ENCODE results near the gene DRD4.

The DRD4 gene

DNA sequence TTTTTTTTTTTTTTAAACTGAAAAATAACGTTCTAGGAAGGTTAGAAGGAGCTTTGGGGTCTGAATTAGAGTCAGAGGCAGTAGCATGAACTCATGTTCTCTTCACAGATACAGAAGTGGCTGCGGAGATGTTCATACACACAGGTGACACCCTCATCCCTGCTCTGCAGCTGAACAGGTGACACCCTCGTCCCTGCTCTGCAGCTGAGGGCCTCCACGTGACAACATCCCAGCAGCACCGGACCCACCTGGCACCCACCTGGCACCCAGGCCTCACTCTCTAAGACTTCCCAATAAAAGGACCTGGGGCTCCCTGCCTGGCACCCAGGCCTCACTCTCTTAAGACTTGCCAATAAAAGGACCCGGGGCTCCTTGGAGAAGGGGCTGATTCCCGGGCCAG lies 19.8 kb downstream of the DRD4 start:
- no peak overlapping the region for H3K27ac ChIP-seq (ENCODE audit: insufficient read depth, low read length, poor library complexity, severe bottlenecking)
- no peak for DNase-seq
- H3K9me3 ChIP-seq (ENCODE audit: control insufficient read depth, low read length), result no peaks in the 10 kb centered on the region
- H3K27me3 ChIP-seq (replicated peaks; ENCODE audit: control insufficient read depth, insufficient read depth, low read length, poor library complexity, severe bottlenecking), result no peaks in the 10 kb centered on the region
- H3K4me3 ChIP-seq (ENCODE audit: insufficient read depth, low read depth, low read length, poor library complexity, severe bottlenecking), result no peak overlapping the region
- no peaks in the 10 kb centered on the region for H3K4me1 ChIP-seq (ENCODE audit: control insufficient read depth, insufficient read depth, low read length, poor library complexity, severe bottlenecking)
- H3K36me3 ChIP-seq (ENCODE audit: control insufficient read depth, insufficient read depth, low read length), result peaks cover 10% of the 10 kb centered on the region

- no peak overlapping the region for H3K4me3 ChIP-seq (ENCODE audit: insufficient read depth, low read depth, low read length, poor library complexity, severe bottlenecking)
- H3K27ac ChIP-seq (ENCODE audit: insufficient read depth, low read length, poor library complexity, severe bottlenecking), result no peak overlapping the region
- H3K27me3 ChIP-seq (replicated peaks; ENCODE audit: control insufficient read depth, insufficient read depth, low read length, poor library complexity, severe bottlenecking), result no peaks in the 10 kb centered on the region
- H3K4me1 ChIP-seq (ENCODE audit: control insufficient read depth, insufficient read depth, low read length, poor library complexity, severe bottlenecking), result no peaks in the 10 kb centered on the region
- H3K9me3 ChIP-seq (ENCODE audit: control insufficient read depth, low read length), result no peaks in the 10 kb centered on the region
- H3K36me3 ChIP-seq (ENCODE audit: control insufficient read depth, insufficient read depth, low read length), result peaks cover 10% of the 10 kb centered on the region
- DNase-seq, result no peak
Measured at GRCh38 chr11:657691-658126, 20.6 kb downstream of the DRD4 start.

- Histone ChIP-seq H3K27me3 (replicated peaks; ENCODE audit: control insufficient read depth, insufficient read depth, low read length, poor library complexity, severe bottlenecking) (no peaks in the 10 kb centered on the region), H3K36me3 (ENCODE audit: control insufficient read depth, insufficient read depth, low read length) (peaks cover 10% of the 10 kb centered on the region), H3K4me1 (ENCODE audit: control insufficient read depth, insufficient read depth, low read length, poor library complexity, severe bottlenecking) (no peaks in the 10 kb centered on the region), H3K4me3 (ENCODE audit: insufficient read depth, low read depth, low read length, poor library complexity, severe bottlenecking) (no peak overlapping the region), H3K27ac (ENCODE audit: insufficient read depth, low read length, poor library complexity, severe bottlenecking) (no peak overlapping the region), H3K9me3 (ENCODE audit: control insufficient read depth, low read length) (no peaks in the 10 kb centered on the region)
- DNase-seq, result no peak
Measured at GRCh38 chr11:659532-660085, 22.5 kb downstream of the DRD4 start.

GRCh38 chr11:660281-660680 lies 23.2 kb downstream of the DRD4 start:
- H3K9me3 ChIP-seq (ENCODE audit: control insufficient read depth, low read length), result no peaks in the 10 kb centered on the region
- H3K4me1 ChIP-seq (ENCODE audit: control insufficient read depth, insufficient read depth, low read length, poor library complexity, severe bottlenecking), result no peaks in the 10 kb centered on the region
- H3K27ac ChIP-seq (ENCODE audit: insufficient read depth, low read length, poor library complexity, severe bottlenecking), result no peak overlapping the region
- H3K36me3 ChIP-seq (ENCODE audit: control insufficient read depth, insufficient read depth, low read length), result peaks cover 10% of the 10 kb centered on the region
- DNase-seq, result no peak
- no peak overlapping the region for H3K4me3 ChIP-seq (ENCODE audit: insufficient read depth, low read depth, low read length, poor library complexity, severe bottlenecking)
- no peaks in the 10 kb centered on the region for H3K27me3 ChIP-seq (replicated peaks; ENCODE audit: control insufficient read depth, insufficient read depth, low read length, poor library complexity, severe bottlenecking)

DNA sequence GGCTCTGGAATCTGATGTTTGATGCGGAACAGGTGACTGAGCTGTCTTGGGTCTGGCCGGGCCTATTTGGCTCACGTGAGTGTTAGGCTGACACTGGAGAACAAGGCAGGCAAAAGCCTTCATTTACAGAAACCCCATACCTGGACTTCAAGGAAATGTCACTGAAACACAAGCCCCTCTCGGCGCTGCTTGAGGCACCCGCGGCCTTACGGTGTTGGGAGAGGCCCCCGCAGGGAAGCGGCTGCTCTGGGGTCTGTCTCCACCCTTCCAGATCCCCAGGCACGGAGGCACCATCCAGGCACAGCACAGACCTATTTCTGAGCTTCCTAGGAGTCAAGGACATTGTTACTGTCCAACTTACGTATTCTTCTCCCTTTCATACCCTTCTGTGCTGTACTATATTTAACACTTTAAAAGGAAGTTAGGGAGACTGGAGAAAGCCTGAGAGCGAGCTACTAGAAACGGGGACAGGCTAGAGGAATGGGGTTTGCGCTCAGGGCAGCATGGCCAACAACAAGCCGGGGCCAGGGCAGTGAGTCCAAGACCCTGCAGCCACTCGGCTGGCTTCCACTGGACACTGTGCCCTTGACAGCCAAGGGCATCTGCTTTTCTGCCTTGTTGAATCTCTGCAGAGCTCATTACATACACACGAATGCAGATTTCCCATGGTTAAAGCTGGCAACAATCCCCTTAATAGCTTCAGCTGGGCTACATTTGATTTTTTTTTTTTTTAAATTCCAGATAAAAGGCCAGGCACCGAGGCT lies 23.8 kb downstream of the DRD4 start:
- no peak overlapping the region for H3K27ac ChIP-seq (ENCODE audit: insufficient read depth, low read length, poor library complexity, severe bottlenecking)

DNA sequence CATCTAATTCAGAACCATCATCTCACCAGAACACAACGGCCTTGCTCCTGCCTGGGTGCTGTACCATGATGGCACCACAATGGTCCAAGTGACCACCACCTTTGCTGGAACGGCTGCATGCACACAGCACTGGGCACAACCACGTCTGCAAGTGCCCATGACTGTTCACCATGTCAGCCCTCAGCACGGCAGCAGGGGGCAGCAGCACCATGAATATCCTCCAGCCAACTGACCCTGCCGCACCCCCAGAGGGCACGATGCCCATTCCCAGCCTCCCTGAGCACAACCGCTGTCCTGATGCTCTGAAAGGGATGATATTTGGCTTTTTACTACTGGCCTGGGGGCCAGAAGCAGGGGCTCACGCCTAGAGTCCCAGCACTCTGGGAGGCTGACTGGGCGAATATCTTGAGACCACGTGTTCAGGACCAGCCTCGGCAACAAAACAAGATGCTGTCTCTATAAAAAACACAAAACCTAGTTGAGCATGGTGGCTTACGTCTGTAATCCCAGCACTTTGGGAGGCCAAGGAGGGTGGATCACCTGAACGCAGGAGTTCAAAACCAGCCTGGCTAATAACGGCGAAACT lies 25.7 kb downstream of the DRD4 start:
- DNase-seq, result peak in 2 of 3 donors; percentile 16 to 18
- no peaks in the 10 kb centered on the region for H3K4me1 ChIP-seq (ENCODE audit: control insufficient read depth, insufficient read depth, low read length, poor library complexity, severe bottlenecking)
- H3K27ac ChIP-seq (ENCODE audit: insufficient read depth, low read length, poor library complexity, severe bottlenecking), result no peak overlapping the region
- peaks cover 6% of the 10 kb centered on the region for H3K36me3 ChIP-seq (ENCODE audit: control insufficient read depth, insufficient read depth, low read length)
- no peak overlapping the region for H3K4me3 ChIP-seq (ENCODE audit: insufficient read depth, low read depth, low read length, poor library complexity, severe bottlenecking)
- no peaks in the 10 kb centered on the region for H3K27me3 ChIP-seq (replicated peaks; ENCODE audit: control insufficient read depth, insufficient read depth, low read length, poor library complexity, severe bottlenecking)
- H3K9me3 ChIP-seq (ENCODE audit: control insufficient read depth, low read length), result no peaks in the 10 kb centered on the region

More for the DNA sequence above, 23.8 kb downstream of the DRD4 start:
- no peak for DNase-seq
- Histone ChIP-seq H3K9me3 (ENCODE audit: control insufficient read depth, low read length) (no peaks in the 10 kb centered on the region), H3K4me1 (ENCODE audit: control insufficient read depth, insufficient read depth, low read length, poor library complexity, severe bottlenecking) (no peaks in the 10 kb centered on the region), H3K36me3 (ENCODE audit: control insufficient read depth, insufficient read depth, low read length) (peaks cover 10% of the 10 kb centered on the region), H3K4me3 (ENCODE audit: insufficient read depth, low read depth, low read length, poor library complexity, severe bottlenecking) (no peak overlapping the region), H3K27me3 (replicated peaks; ENCODE audit: control insufficient read depth, insufficient read depth, low read length, poor library complexity, severe bottlenecking) (no peaks in the 10 kb centered on the region)

DNA sequence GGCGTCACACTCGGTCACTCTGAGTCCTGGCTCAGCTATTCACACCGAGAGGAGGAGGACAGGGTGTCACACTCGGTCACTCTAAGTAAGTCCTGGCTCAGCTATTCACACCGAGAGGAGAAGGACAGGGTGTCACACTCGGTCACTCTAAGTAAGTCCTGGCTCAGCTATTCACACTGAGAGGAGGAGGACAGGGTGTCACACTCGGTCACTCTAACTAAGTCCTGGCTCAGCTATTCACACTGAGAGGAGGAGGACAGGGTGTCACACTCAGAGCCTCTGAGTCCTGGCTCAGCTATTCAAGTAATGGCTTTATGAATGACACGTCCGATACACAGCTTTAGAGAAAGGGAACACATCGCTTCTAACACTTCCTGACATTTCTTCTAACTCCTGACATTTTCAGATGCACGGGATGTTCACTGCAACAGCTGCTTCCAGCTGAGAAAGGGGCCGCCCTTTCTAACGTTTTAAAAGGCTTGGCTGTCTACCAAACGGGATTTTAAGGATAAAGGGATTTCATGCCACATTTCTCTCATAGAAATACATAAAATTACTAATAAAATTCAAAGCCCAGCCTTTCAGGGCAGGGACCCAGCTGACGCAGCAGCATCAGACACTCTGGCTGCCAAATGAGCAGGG lies 28.1 kb downstream of the DRD4 start:
- no peaks in the 10 kb centered on the region for H3K27me3 ChIP-seq (replicated peaks; ENCODE audit: control insufficient read depth, insufficient read depth, low read length, poor library complexity, severe bottlenecking)
- no peak overlapping the region for H3K27ac ChIP-seq (ENCODE audit: insufficient read depth, low read length, poor library complexity, severe bottlenecking)
- H3K4me1 ChIP-seq (ENCODE audit: control insufficient read depth, insufficient read depth, low read length, poor library complexity, severe bottlenecking), result no peaks in the 10 kb centered on the region
- no peak overlapping the region for H3K4me3 ChIP-seq (ENCODE audit: insufficient read depth, low read depth, low read length, poor library complexity, severe bottlenecking)
- no peaks in the 10 kb centered on the region for H3K9me3 ChIP-seq (ENCODE audit: control insufficient read depth, low read length)
- H3K36me3 ChIP-seq (ENCODE audit: control insufficient read depth, insufficient read depth, low read length), result peaks cover 6% of the 10 kb centered on the region
- no peak for DNase-seq

DNA sequence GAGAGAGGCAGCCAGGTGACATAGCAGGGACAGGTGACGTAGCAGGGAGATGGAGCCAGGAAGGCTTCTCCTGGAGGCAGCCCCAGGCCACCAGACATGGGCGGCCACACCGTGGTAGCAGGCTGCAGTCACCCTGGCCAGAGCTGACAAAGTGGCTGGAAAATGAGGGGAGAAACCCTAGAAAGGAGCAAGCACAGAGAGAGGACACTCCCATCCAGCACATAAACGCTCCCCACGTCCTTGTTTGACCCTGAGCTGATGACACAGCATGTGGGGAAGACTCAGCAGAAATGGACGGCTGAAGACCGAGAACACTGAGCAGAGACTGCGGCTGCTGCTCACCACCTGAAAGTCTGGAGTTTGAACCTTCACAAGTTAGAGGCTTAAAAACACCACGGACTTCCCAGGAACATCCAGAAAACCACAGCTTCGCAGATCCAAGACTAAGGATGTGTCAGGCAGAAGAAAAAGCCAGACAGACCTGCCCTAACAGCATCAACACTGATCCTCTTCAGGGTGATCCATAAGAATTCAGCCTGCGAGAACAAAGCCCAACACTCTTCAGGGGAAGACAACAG lies 28.7 kb downstream of the DRD4 start:
- no peak for DNase-seq
- no peak overlapping the region for H3K4me3 ChIP-seq (ENCODE audit: insufficient read depth, low read depth, low read length, poor library complexity, severe bottlenecking)
- H3K9me3 ChIP-seq (ENCODE audit: control insufficient read depth, low read length), result no peaks in the 10 kb centered on the region
- H3K27me3 ChIP-seq (replicated peaks; ENCODE audit: control insufficient read depth, insufficient read depth, low read length, poor library complexity, severe bottlenecking), result no peaks in the 10 kb centered on the region
- no peaks in the 10 kb centered on the region for H3K4me1 ChIP-seq (ENCODE audit: control insufficient read depth, insufficient read depth, low read length, poor library complexity, severe bottlenecking)
- H3K36me3 ChIP-seq (ENCODE audit: control insufficient read depth, insufficient read depth, low read length), result peaks cover 3% of the 10 kb centered on the region
- H3K27ac ChIP-seq (ENCODE audit: insufficient read depth, low read length, poor library complexity, severe bottlenecking), result no peak overlapping the region

- Histone ChIP-seq H3K9me3 (ENCODE audit: control insufficient read depth, low read length) (no peaks in the 10 kb centered on the region), H3K36me3 (ENCODE audit: control insufficient read depth, insufficient read depth, low read length) (peaks cover 27% of the 10 kb centered on the region), H3K4me1 (ENCODE audit: control insufficient read depth, insufficient read depth, low read length, poor library complexity, severe bottlenecking) (no peaks in the 10 kb centered on the region), H3K27me3 (replicated peaks; ENCODE audit: control insufficient read depth, insufficient read depth, low read length, poor library complexity, severe bottlenecking) (no peaks in the 10 kb centered on the region), H3K27ac (ENCODE audit: insufficient read depth, low read length, poor library complexity, severe bottlenecking) (no peak overlapping the region), H3K4me3 (ENCODE audit: insufficient read depth, low read depth, low read length, poor library complexity, severe bottlenecking) (no peak overlapping the region)
- no peak for DNase-seq
Measured at GRCh38 chr11:673866-674265, 36.8 kb downstream of the DRD4 start.
